Embryonic facial prominence (tissue), 1 donor: ENCODE results near the gene ADAM19.

Source experiments
- DNase-seq: peaks from one replicate; pipeline ENCODE4 v3.0.0-alpha.2; 2016; ENCODE audit errors: extremely low spot score

The ADAM19 gene

GRCh38 chr5:157562111-157562581 lies 13.4 kb downstream of the ADAM19 start:
- DNase-seq, result peak; percentile 31

GRCh38 chr5:157561110-157561509 lies 14.5 kb downstream of the ADAM19 start:
- DNase-seq, result no peak

GRCh38 chr5:157559301-157559700 lies 16.3 kb downstream of the ADAM19 start:
- no peak for DNase-seq

GRCh38 chr5:157558681-157559080 lies 16.9 kb downstream of the ADAM19 start:
- DNase-seq, result no peak

- no peak for DNase-seq
Measured at GRCh38 chr5:157558041-157558595, 17.5 kb downstream of the ADAM19 start.

GRCh38 chr5:157556615-157557418 lies 18.8 kb downstream of the ADAM19 start:
- no peak for DNase-seq

GRCh38 chr5:157555037-157555640 lies 20.4 kb downstream of the ADAM19 start:
- no peak for DNase-seq

GRCh38 chr5:157554179-157555036 lies 21.2 kb downstream of the ADAM19 start:
- no peak for DNase-seq

- no peak for DNase-seq
Measured at GRCh38 chr5:157552650-157553049, 22.9 kb downstream of the ADAM19 start.

- DNase-seq, result no peak
Measured at GRCh38 chr5:157550663-157551062, 24.9 kb downstream of the ADAM19 start.

GRCh38 chr5:157549954-157550549 lies 25.5 kb downstream of the ADAM19 start:
- DNase-seq, result no peak

GRCh38 chr5:157549283-157549629 lies 26.3 kb downstream of the ADAM19 start:
- DNase-seq, result no peak

- DNase-seq, result no peak
Measured at GRCh38 chr5:157548513-157549282, 26.9 kb downstream of the ADAM19 start.

GRCh38 chr5:157547941-157548512 lies 27.5 kb downstream of the ADAM19 start:
- DNase-seq, result no peak

GRCh38 chr5:157546456-157547100 lies 29.0 kb downstream of the ADAM19 start:
- no peak for DNase-seq

GRCh38 chr5:157545610-157546310 lies 29.8 kb downstream of the ADAM19 start:
- DNase-seq, result no peak

- DNase-seq, result no peak
Measured at GRCh38 chr5:157544623-157544989, 31.0 kb downstream of the ADAM19 start.

- no peak for DNase-seq
Measured at GRCh38 chr5:157543825-157544622, 31.6 kb downstream of the ADAM19 start.
